NCI-H146 treated with DMSO at 0.1 percent for 48 hours (cell line): ENCODE data around the gene CUL1.

Experiments used
- DNase-seq: peaks from one replicate; lab custom pipeline; 2025; ENCODE audit not compliant: unreplicated experiment; lab: John Stamatoyannopoulos, UW

CUL1 gene

GRCh38 chr7:148849393-148850098 is 150.8 kb downstream of the CUL1 start:
- DNase-seq = no peak

DNA sequence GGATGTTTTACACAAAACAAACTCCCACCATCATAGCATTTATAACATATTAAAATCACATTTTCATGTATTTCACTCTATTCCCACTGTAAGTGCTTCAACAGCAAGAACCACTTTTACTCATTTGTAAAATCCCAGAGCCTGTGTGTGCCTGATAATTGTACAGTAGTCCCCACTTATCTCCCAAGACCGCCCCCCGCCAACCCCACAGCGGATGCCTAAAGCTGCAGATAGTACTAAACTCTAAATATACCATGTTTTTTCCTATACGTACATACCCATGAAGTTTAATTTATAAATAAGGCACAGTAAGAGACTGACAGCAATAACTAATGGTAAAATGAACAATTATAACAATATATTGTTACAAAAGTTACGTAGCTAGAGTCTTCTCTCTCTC is 151.9 kb downstream of the CUL1 start:
- no peak for DNase-seq
